Lower leg skin (tissue), 4 donors: ENCODE results near the gene SCRN1. TPM values are rescaled to one million over a fixed set of nuclear protein-coding genes. Genes with fewer than 3 reads are reported as not detected.

Experiments
- DNase-seq, 2 donors: peaks; one replicate each; pipeline ENCODE4 v3.0.0-alpha.2; 2019; ENCODE audit warnings: low spot score in 2 of 2
- H3K4me3 ChIP-seq: fragments of 200-600 bp; sonication (generic); 2 replicates; pipeline ENCODE4 v1.5.1; 2017; ENCODE audit warnings: mild to moderate bottlenecking, low read depth; ENCODE audit not compliant: poor library complexity, severe bottlenecking
- POLR2A ChIP-seq, 2 donors: fragments of 450-650 bp; IDR thresholded peaks; one replicate each; pipeline ENCODE4 v1.6.1; 2016 to 2017; ENCODE audit warnings: antibody characterized with exemption in 2 of 2, mild to moderate bottlenecking in 1 of 2, moderate library complexity in 1 of 2
- WGBS, 2 donors: methylation state at CpG; one replicate each; pipeline ENCODE4 v1.1.5; 2018; 5-methylcytosine and 5-hydroxymethylcytosine counted together
- intact Hi-C: fragments of 100-400 bp; cut with DNase I; formaldehyde crosslinking; loops from one replicate; pipeline ENCODE4 v1.15.0; 2023; ENCODE audit warnings: low total_unique reads
- total RNA-seq, 4 donors: library from RNA; depleted of rRNA; stranded (reverse); fragments of >200 nt; gene quantifications; one replicate each; pipeline ENCODE4 v1.1.0, GENCODE V29; 2016
- TF ChIP-seq, protein P1 (sequence below), 3 donors: fragments of 450-650 bp; IDR thresholded peaks; one replicate each; pipeline ENCODE4 v1.5.1; 2016; ENCODE audit warnings: antibody characterized with exemption in 3 of 3, mild to moderate bottlenecking in 3 of 3, moderate library complexity in 2 of 3

The SCRN1 gene
- total RNA-seq, 4 donors from 2014 or later, result 8.5 to 17.9 (median 11.5) TPM

DNA sequence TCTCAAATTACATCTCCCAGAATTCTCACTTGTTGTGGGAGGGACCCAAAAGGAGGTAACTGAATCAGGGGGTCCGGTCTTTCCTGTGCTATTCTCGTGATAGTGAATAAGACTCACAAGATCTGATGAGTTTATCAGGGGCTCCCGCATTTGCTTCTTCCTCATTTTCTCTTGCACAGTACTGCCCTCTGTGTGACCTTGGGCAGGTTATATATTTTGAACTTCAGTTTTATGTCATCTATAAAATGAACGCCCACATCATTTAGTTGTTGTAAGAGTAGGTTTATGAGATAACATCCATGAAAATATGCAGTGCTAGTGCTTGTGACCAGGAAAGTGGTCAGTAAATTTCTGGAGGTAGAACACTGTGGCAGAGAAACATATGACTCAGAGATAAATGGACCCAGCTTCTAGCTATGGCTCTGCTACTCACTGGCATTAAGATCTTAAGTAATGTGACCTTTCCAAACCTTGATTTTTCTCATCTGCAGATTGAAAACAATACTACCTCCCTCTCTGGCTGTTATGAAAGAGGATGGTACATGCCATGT, 44.3 kb downstream of the SCRN1 start:
- 96 to 97% methylated on average over 4 of the region's 4 CpGs for WGBS, 2 donors
- intact Hi-C loops, result no loop called here
- TF ChIP-seq, protein P1, sequence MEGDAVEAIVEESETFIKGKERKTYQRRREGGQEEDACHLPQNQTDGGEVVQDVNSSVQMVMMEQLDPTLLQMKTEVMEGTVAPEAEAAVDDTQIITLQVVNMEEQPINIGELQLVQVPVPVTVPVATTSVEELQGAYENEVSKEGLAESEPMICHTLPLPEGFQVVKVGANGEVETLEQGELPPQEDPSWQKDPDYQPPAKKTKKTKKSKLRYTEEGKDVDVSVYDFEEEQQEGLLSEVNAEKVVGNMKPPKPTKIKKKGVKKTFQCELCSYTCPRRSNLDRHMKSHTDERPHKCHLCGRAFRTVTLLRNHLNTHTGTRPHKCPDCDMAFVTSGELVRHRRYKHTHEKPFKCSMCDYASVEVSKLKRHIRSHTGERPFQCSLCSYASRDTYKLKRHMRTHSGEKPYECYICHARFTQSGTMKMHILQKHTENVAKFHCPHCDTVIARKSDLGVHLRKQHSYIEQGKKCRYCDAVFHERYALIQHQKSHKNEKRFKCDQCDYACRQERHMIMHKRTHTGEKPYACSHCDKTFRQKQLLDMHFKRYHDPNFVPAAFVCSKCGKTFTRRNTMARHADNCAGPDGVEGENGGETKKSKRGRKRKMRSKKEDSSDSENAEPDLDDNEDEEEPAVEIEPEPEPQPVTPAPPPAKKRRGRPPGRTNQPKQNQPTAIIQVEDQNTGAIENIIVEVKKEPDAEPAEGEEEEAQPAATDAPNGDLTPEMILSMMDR (IDR thresholded peaks at IDR 0.05), result no peak
- TF ChIP-seq POLR2A (IDR thresholded peaks at IDR 0.05), result no peak

DNA sequence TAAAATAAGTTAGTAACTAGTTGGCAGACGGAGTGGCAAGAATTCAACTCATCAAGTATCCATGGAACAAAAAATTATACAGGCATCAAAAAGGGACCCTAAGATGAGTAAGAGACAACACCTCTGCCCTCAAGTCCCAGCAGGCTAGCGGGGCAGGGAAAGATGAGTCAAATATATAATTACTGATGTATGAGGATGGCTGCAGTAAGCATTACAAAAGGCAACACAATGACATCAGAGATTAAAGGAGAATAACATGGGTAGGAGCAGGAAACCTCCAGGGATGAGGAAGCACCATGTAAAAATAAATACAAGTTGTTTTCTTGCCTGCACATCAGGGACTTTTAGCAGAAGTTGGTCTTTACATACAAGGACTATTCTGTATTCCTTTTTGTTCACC, 49.4 kb downstream of the SCRN1 start:
- TF ChIP-seq, protein P1 (IDR thresholded peaks at IDR 0.05), result no peak
- no peak for TF ChIP-seq POLR2A (IDR thresholded peaks at IDR 0.05)
- intact Hi-C loops, result no loop called here
- no peak for DNase-seq
- WGBS, 2 donors, result 91 to 94% methylated on average over 2 of the region's 2 CpGs
- H3K4me3 ChIP-seq, result no peak overlapping the region

More for the DNA sequence above, 44.3 kb downstream of the SCRN1 start:
- no peak for DNase-seq
- H3K4me3 ChIP-seq, result no peak overlapping the region

DNA sequence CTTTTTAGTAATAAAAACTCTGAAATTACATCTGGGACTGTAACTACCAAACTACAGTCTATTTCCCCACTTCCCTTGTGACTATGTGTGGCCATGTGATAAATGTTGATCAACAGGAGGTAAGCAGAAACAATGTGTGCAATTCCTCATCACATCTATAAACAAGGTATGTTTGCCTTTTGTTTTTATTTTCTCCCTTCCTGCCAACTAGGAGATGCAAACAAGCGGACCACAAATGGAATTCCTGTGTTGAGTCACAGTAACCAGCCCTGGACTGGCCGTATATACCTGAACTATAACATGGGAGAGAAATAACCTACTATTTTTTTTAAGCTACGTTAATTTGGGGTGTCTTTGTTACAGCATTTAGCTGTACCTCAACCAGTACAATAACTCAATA, 52.5 kb downstream of the SCRN1 start:
- H3K4me3 ChIP-seq, result no peak overlapping the region
- WGBS, 2 donors, result 97 to 98% methylated on average over 3 of the region's 3 CpGs
- DNase-seq, result no peak
- intact Hi-C loops, result no loop called here
- no peak for TF ChIP-seq POLR2A (IDR thresholded peaks at IDR 0.05)
- TF ChIP-seq, protein P1 (IDR thresholded peaks at IDR 0.05), result no peak

DNA sequence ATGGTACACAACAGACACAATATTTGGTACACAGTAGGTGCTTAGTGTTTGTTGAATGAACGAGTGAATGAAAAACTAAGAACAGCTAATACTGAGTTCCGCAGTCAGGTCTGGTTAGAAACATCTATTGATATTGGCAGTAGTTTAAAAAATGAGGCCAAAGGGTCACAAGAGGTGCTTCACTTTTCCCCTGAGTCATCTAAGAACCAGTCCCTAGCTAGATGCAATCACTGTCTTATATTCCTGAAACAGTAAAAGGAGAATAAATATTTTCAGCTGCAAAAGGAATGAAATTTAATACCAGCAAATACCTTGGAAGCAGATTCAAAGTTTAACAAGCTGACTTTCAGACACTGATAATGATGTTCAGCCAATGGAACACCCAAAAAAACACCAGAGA, 54.5 kb downstream of the SCRN1 start:
- H3K4me3 ChIP-seq, result no peak overlapping the region
- intact Hi-C loops, result no loop called here
- DNase-seq, result no peak
- TF ChIP-seq, protein P1 (IDR thresholded peaks at IDR 0.05), result no peak
- TF ChIP-seq POLR2A (IDR thresholded peaks at IDR 0.05), result no peak
- WGBS, 2 donors, result 95 to 96% methylated on average over 2 of the region's 2 CpGs

DNA sequence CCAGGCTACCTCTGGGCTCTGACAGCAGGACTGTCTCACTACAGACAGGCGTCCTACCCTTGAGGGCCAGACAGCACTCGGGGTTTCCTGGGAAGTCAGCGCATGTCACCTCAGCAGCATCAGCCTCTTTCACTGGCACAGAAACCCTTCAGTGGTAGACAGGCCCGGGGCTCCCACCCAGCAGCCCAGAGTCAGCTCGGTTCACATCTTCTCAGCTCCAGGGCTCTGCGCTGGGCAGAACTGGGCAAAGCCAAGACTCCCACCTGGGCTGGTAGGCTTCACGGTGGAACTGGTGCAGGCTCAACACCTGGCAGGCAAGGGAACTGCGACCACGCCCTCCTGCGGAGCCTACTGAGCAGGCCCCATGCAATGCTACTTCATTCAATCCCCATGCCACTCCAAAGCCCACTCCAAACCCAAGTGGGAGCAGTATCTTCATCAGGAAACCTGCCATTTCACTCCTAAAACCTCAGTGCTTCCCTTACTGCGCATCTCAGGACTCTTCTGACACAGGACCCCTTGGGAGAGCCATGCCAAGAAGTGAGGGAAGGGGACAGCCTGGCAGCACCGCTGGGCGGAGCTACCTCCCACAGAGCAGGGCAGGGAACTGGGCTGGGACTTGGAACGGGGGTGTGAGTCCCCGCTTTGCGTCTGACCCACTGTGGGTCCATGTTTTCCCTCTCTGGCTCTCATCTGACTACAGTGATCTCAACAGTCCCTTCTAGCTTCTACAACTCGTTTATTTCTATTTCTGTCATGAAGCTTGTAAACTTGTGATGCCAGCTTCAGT, 60.4 kb downstream of the SCRN1 start:
- WGBS, 2 donors, result 84 to 86% methylated on average over 17 of the region's 17 CpGs
- intact Hi-C loops, result loop anchor here (10.0 kb wide), 1 partner anchor 164 kb away; no protein-coding TSS in a partner anchor
- no peak overlapping the region for H3K4me3 ChIP-seq
- no peak for DNase-seq
- TF ChIP-seq POLR2A (IDR thresholded peaks at IDR 0.05), result no peak
- TF ChIP-seq, protein P1 (IDR thresholded peaks at IDR 0.05), result no peak
